T-helper 2 cell (primary cell): ENCODE data around the gene CHN2.

Source experiments
- DNase-seq, 5 experiments: peaks; one replicate each; pipeline versions ENCODE4 v3.0.0 to v3.0.0-alpha.2; 2012 to 2022

The CHN2 gene

DNA sequence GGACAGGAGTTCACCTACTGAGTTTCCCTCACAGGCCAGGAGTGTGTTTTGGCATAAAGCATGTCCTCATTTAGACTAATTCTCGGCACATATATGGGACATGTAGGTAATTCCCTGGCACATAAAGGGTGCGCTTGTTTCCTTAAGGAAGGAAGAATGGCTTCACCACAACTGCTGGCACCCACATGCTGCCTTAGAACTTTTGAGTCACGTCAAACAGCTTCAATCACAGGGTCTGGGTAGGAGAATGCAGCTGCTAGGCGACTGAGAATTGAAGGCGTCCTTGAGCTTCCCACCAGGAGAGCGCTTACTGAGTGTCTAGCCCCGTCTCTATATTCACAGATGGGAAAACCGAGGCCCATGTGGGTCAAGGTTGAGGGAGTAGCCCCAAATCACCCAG, 146.1 kb downstream of the CHN2 start:
- DNase-seq = no peak

DNA sequence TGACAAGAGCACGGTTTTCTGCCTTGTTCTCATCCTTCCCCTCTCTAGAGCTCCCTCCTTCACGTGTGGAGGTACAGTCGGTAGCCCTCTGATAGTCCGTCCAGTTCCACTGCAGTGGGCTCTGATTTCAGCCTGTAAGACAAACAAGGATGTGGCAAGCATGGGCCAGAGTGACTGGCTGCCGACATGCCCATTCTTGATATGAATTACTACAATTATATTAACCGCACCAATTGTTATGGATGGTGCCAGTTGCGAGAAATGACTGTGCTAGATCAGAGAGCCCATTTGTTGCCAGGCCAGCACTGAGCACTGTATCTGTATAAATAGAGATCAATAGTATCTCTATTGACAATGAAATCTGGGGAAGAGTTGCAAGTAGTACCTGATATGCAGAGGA, 146.6 kb downstream of the CHN2 start:
- no peak for DNase-seq

DNA sequence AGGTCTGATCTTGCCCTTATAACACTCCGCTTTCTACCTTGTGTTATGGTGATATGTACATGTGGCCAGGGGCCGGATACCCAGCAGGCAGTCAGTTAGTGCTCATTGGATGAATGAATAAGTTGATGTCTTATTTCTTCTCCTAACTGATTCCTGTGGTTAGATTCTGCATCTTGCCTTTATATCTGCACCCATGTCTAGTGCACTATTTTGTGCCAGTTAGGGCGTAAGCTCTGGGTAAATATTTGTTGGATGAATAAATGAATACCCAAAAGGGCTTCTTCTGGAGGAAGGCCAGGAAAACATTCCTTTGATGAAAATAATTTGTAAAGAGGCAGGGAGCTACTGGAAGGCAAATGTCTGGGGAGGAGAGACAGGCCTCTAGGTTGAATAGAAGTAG, 148.2 kb downstream of the CHN2 start:
- DNase-seq = no peak

DNA sequence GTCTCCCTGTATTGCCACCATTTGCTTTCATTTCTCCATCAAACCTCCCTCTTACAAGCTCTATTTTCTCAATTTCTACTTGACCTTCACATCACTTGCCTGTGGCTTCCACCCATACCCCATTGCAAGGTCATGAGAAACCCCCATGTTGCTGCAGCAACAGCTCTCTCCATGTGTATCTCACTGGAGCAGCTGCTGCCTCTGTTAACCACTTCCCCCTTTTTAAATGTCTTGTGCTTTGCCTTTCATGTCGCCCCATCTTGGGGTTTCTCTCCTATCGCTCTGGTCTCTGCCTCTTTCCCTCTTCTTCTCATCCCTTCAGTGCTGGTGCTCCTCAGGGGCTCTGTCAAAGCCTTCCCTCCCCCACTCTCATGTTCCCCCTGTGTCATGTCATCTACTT, 148.8 kb downstream of the CHN2 start:
- peak in 1 of 5 experiments; percentile 48 for DNase-seq

DNA sequence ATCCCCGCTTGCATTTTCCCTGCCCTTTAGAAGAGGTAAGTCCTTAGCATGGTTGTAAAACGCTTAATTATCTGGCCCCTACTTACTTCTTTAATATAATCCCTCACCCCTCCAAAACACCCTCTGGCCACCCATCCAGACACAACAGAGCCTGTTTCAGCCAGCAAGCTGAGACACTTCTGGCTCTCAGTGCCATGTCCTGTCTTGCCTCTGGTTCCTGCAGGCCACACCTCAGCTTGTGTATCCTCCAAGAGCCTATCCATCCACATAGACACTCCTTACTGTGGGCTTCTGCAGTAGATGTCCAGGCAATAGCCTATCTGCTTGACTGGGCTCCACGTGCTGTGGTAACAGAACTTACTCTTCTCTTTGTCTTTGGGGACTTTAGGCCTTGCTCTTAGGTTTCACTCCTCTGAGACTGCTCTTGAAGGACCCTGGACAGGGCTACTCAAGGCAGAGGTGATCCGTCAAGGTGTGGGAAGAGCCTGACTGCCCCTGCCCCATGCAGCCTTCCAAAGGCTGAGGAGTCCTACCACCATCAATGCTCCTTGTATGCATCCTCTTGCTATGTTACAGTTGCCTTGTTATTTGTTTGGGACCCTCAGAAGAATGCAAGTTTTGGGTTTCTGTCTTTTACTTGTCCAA, 149.9 kb downstream of the CHN2 start:
- no peak for DNase-seq

DNA sequence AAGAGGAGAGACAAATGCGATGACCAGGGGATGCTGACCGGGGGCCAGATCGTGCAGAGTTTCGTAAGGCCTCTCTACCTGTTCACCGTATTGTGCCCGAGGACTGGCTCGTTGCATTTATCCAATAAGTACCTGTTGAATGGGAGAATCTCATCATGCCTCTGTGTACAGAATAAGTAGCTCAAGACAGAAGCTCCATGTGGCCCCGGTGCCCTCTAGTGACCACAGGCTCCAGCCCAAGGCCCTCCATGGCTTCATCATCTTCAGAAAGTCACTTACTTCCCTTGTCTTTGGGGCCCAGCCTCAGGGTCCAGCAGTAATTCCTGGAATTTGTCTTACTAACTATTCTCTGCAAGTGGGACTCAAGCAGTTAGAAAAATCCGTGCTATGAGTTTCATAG, 151.0 kb downstream of the CHN2 start:
- DNase-seq = peak in 1 of 5 experiments; percentile 52

DNA sequence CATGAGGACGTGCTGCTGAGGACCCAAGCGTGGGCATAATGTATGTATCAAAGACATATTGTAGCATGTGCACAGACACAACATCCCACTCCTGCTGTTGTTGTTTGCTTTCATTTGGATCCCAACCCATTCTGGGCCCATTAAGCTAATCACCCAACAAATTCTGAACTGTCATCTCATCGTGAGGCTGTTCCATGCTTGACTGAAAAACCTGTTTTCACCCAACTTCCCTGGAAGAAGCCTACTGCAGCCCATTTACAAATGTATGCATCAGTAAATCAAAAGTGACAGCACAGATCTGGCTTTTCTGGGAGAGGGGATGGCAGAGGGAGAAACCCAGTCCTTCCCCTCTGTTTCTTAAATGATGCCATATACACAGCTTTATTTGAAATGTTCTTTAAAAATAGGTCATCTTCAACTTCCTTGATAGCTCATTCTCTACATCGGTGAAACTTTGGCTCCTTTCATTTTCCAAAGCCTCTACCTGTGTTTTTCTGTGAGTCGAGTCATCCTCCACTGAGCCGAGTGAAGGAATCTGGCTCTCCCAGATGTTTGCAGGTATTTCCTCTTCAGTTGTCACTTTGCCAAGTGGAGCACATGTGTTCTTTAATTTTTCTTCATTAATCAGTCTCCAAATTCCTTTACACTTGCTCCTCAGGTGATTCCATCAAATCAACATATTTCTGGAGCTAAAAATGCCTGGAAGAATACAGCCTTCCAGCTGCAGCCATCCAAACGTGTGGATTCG, 151.8 kb downstream of the CHN2 start:
- DNase-seq = no peak

DNA sequence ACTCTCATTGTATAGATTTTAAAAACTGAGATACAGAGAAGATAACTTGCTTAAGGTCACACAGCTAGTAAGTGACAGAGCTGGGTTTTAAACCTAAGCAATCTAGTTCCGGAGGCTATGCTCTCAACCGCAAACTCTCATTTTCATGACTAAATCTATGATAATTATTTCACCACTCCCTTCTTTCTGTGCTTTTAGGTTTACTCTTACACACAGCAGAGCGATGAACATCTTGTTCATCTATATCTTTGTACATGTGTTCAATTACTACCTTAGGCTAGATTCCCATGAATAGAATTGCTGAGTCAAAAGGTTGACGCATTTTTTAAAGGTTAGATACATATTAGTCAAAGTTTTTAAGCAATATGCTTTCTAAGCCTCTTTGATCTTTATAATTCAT, 154.8 kb downstream of the CHN2 start:
- peak in 1 of 5 experiments; percentile 46 for DNase-seq

DNA sequence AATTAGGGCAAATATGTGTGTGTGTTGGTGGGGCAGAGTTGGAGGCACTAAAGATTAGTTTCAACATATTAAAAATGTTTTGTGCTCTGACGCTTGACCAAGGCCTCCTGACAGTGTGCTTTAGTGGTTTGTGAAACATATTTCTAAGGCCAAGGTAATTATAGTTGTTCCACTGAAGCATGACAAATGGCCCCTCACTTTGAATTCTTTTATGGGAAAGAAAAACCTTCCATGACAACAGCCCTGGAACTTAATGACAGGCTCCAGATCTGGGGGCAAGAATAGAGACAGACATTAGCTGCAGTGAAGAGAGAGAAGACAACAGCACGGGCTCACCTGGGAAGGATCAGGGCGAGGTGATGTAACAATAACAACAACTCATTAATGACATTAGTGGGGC, 155.8 kb downstream of the CHN2 start:
- no peak for DNase-seq

DNA sequence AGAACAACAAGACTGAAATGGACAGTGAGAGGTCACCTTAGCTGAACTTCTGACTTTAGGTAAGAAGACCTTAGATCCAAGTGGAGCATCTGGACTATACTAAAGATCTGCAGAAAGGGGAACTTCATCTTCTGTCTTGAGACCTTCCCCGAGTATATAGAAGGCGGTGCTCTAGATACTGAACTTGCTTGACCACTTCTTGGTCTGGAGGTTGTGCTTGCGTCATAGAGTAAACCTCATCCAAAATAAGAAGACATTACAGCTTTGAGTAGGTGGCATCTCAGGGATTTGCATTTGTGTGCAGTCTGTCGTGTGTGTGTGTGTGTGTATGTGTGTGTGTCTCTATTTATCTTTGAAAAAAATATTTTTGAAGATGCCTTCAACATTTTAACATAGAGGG, 157.5 kb downstream of the CHN2 start:
- no peak for DNase-seq

DNA sequence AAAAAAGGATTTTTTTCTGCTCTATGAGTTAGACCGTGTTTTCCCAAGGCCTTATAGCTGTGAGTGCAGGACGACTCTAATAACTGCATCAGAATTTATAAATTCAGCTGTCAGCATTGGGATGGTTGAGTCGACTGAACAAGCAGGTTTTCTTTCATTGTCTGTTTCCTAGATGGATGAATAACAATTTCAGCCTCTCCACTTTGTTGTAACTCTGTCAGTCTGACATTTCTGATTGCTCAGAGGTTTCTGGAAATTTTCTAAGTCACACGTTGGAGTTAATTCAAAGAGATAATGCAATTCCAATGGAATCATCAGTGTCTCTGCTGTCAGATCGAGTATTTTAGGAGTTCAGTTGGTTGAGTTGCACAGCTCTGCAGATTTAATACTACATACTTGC, 159.2 kb downstream of the CHN2 start:
- DNase-seq = no peak

DNA sequence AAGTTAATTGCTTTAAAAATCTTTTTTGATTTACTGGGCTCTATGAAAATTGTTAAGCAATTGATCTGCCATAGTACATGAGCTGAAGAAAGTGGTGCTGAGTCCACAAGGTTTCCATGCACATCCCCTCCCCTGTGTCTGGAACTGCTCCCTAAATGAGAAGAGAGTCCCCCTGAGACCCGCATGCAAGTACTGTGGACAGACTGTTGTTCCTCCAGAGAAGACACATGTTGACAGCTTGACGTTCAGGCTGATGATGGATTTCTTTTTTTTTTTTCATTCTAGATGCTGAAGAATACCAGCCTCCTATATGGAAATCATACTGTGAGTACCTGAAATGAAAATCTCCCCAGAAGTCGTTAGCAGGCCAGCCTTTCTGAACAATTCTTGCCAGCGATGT, 159.8 kb downstream of the CHN2 start:
- DNase-seq = no peak

DNA sequence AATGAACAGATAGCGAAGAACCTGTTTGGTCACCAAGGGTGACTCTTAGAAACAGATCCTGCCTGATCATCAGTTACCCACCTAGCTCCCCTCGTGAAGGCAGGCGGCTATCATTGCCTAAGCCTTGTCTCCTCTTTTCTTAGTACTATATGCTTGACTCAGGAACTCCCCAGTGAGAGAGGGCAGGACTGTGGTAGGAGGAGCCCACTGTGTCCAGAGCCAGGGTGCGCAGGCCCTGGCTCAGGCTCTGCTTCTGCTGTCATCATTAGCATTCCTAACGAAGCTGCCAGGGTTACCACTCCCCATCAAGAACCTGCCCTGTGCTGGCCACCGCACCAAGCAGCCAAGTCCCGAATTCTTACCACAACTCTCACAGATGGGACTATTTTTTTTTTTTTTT, 160.8 kb downstream of the CHN2 start:
- DNase-seq = no peak

DNA sequence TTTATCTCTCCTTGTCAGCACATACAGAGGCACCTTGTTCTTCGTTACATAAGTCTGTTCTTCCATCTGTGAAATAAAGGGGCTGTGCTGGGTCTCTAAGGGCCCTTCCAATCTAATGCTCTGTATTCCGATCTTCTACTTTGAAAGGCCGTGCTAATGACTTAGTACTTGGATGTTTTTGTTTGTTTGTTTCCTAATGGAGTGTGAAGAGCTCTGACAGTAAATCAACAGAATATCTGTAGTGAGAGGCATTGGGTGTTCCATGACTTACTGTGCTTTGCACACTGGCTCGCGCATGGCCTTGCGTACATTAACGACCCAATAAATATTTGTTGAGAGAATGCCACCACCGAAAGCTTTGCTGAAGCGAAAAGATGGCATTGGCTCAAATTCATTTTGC, 162.1 kb downstream of the CHN2 start:
- no peak for DNase-seq

DNA sequence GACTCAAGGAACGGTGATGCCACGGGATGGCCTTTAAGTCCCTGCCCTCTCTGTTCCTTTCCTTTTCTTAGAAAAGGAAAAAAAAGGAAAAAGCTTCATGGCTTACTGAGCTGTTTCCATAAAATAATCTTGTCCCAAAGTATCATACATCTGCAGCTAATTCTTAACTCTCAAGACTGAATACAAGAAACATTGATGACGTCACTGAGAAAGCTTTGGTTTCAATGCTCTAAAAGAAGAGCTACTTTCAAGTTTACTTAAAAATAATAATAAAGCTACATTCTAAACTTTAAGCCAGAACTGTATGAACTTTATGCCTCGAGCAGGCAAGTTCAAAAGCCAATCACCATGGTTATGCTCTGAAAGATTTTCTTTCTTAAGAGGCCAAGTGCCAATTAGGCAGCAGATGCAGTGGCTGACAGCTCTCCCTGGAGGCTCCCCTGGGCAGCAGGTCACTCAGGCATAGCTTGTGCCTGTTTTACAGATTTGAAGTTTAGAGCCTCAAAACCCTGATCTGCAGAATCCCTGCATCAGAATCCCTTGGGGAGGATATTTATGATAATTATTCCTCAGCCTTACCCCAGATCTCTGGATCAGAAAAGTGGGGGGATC, 165.0 kb downstream of the CHN2 start:
- no peak for DNase-seq

DNA sequence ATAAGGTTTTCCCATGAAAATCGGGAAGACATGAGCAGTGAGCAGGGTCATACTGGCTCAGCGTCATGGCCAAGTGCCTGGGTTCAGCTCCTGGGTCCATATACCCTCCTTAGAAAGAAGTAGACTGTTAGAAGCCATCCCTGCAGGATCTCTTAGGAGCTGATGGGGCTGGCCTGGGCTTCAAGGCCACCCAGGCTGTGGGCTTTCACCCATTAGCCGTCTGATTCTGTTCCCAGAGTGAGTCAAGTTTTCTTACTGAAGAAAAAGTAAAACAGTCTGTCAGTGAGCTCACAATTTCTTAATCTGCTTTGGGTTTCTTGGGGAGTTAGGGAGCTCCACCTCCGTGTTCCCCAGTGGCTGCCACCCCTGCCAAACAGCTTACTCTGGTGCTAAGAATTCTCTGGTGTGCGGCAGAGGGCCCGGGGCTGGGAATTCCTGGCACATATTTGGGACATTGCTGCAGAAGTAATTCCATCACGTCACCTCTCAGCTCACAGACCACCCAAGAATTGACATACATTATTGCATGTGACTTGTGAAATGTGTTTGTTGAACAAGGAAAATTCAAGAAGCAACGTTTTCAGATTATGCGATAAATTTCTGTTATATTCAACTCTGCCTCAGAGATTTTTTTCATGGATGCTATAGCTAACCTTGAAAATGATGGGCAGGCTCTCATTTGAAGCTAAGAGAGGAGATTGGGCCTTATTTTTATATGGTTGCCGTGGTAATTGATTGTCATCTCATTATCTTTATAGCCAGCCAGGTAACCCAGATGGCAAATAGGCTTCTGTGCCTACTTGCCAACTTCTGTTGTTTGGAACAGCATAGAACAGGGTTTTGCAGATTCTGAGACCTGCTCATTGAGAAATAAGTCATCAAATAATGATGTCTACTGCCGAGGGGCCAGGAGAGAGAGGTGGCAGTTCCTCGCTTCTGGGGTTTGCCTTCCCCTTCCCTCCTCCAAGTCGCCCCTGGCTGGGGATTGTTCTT, 166.4 kb downstream of the CHN2 start:
- DNase-seq = no peak

DNA sequence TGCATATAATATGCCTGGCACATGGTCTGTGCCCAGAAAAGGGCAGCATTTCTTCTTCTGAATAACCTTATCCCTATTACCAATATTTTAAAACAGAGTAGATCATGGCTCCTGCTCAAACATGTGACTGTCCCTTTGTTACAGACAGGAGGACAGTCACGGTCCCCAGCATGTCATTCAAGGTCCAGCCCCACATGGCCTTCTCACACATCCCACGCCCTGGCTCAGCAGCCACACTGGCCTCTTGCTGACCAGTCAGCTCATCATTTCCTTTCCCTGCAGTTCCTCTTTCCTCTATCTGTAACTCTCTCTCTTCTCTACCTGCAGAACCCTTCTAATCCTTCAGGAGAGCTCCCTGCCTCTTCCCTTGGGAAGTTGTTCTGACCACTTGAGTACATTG, 167.8 kb downstream of the CHN2 start:
- DNase-seq = no peak

DNA sequence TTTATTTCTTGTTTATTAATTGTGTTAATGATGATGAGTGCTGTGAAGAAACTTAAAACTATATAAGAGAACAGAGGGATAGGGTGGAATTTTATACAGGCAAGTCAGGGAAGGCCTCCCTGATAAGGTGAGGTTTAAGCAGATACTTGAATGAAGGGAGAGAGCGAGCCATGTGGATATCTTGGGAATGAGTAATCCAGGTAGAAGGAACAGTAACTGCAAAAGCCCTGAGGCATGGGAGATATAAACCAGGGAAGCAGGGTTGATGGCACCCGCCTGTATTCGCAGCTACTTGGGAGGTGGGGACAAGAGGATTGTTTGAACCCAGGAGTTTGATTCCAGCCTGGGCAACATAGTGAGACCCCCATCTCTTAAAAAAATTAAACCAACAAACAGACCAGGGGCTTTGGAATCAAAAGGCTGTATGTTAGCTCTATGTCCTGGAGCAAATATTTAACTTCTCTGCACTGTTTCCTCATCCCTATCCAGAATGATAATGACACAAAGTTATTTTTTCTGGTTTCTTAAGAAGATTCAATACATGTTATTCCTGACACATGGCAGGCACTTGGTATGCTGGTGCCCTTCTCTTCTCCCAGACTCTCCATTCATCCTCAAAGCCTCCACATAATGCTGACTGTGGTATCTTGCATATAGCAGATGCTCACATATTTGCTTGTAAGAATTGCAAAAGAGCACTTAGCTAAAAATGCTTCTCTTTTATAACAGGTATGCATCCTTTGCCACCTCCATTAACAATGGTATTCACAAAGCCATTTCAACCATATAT, 169.3 kb downstream of the CHN2 start:
- no peak for DNase-seq

DNA sequence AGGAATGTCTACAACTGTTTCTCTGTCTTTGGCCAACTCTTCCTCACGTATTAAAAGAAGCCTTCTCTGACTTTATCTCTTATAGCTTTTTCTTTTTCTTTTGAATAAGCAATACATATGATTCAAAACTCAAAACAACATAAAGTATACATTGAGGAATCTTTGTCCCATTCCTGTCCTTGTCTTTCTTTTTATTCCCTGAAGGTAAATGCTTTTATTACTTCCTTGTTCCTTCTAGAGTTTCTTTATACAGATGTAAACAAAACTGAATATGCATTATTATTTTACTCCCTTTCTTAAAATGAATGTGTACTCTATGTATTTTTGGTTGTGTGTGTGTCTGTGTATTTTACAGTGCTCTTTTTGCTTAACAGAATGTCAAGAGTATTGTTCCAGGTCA, 170.1 kb downstream of the CHN2 start:
- DNase-seq = no peak

DNA sequence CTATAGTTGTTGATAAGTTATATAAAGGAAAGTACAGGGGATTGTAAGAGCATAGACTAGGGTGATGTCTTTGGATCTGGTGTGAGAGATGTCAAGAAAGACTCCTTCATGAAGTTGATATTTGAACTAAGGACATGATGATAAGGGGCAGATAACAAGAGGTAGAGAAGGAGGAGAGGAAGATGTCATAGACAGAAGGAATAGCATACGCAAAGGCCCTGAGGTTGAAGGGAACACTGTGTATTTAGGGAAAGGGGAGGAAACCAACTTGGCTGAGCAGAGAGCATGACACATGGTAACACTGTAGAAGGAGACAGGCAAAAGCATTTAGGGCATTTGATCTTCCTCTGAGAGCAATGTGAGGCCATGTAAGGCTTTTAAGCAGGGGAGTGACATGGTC, 170.8 kb downstream of the CHN2 start:
- no peak for DNase-seq

DNA sequence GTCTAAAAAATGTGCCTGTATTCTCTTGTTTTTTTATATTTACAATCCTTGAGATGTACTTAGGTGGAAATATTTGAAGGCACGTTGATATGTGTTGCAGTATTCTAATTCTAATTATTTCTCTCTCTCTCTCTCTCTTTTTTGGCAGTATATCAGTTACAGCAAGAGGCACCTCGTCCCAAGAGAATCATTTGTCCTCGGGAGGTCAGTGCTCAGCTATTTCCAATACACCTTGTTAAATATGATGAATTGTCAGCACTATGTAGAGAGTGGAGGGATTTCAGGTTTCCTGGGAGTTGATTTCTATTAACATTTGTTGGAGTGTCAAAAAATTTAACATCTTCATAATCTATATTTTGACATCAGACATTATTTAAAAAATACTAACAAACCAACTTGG, 173.2 kb downstream of the CHN2 start:
- DNase-seq = no peak

DNA sequence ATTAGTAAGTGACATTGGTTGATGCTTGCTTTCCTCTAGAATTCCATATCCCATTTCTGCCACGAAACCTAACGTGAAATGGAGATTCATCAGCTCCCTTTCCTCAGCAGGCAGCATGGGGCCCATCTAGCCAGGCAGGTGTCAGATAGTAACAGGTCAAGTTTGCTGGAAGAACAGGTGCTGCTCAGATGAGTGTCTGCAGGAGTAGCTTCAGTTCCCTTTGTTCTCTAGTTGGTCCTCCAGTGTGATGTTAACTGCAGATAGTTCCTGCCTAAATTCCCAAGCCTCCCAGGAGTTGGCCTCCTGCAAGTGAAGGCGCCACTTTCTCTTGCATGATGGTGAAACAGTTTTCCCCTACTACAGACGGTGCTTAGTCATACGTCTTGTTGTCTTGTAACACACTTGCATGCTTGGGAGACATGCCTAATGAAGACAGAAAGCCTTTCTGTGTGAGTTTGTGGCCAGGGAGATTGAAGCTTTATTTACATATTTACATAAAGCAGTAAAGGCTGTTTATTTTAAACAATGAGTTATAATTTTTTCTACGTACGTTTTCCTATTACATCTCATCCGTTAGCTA, 175.4 kb downstream of the CHN2 start:
- DNase-seq = no peak
